HFF-Myc (cell line): ENCODE results near the gene NPR3.

Experiments
- DNase-seq: peaks from one replicate; pipeline ENCODE4 v3.0.0-alpha.2; 2011; ENCODE audit warnings: low read depth; ENCODE audit errors: extremely low read depth
- H3K4me3 ChIP-seq: replicated peaks from 2 replicates; pipeline ENCODE4 v1.5.1; 2011; ENCODE audit warnings: low read depth, mild to moderate bottlenecking, control low read depth, low read length
- CTCF ChIP-seq: IDR thresholded peaks from 2 replicates; pipeline ENCODE4 v1.5.1; 2012; ENCODE audit warnings: mild to moderate bottlenecking, low read depth, low read length, control low read depth; ENCODE audit errors: missing control alignments

The NPR3 gene

GRCh38 chr5:32690666-32691065 is 20.5 kb upstream of the NPR3 start:
- H3K4me3 ChIP-seq: no peak overlapping the region
- DNase-seq: no peak
- no peak for TF ChIP-seq CTCF

GRCh38 chr5:32692036-32692746 is 18.9 kb upstream of the NPR3 start:
- no peak for TF ChIP-seq CTCF
- no peak for DNase-seq
- H3K4me3 ChIP-seq: no peak overlapping the region

- no peak for DNase-seq
- no peak overlapping the region for H3K4me3 ChIP-seq
- no peak for TF ChIP-seq CTCF
Measured at GRCh38 chr5:32703957-32704356, 7.2 kb upstream of the NPR3 start.

GRCh38 chr5:32707418-32707997 is 3.6 kb upstream of the NPR3 start:
- peak; percentile 49 for TF ChIP-seq CTCF
- DNase-seq: no peak
- H3K4me3 ChIP-seq: no peak overlapping the region

GRCh38 chr5:32708949-32709348 is 2.2 kb upstream of the NPR3 start:
- H3K4me3 ChIP-seq: no peak overlapping the region
- TF ChIP-seq CTCF: no peak
- no peak for DNase-seq

GRCh38 chr5:32709750-32710549 is 1.2 kb upstream of the NPR3 start:
- peak; percentile 37 for DNase-seq
- peak overlapping the region; percentile 52 for H3K4me3 ChIP-seq
- TF ChIP-seq CTCF: peak; percentile 81
